Stomach (tissue), 19 donors: Measurements from ENCODE around the gene NREP. TPM values are rescaled to one million over a fixed set of nuclear protein-coding genes. Genes with fewer than 3 reads are reported as not detected.

Source experiments
- DNase-seq, 2 donors: peaks; one replicate each; pipeline versions ENCODE4 v3.0.0 to v3.0.0-alpha.2; 2013 to 2019
- H3K27ac ChIP-seq, 5 donors: fragments of 200-600 bp in 4 of 5; sonication (generic) in 4 of 5; one replicate each; pipeline ENCODE4 v1.5.1; 2013 to 2019; ENCODE audit warnings: mild to moderate bottlenecking in 1 of 5, moderate library complexity in 1 of 5
- H3K27me3 ChIP-seq, 3 donors: fragments of 200-600 bp; sonication (generic); one replicate each; pipeline ENCODE4 v1.5.1; 2017 to 2019; ENCODE audit warnings: mixed run types in 1 of 3
- H3K36me3 ChIP-seq, 4 donors: fragments of 200-600 bp; sonication (generic); 1 replicate in 3 of 4; 2 replicates in 1 of 4; pipeline ENCODE4 v1.5.1; 2016 to 2019
- H3K4me1 ChIP-seq, 4 donors: fragments of 200-600 bp; sonication (generic); one replicate each; pipeline ENCODE4 v1.5.1; 2016 to 2019
- H3K4me3 ChIP-seq, 4 donors: fragments of 200-600 bp; sonication (generic) in 3 of 4; one replicate each; pipeline ENCODE4 v1.5.1; 2016 to 2019; ENCODE audit warnings: mild to moderate bottlenecking in 1 of 4
- H3K9me3 ChIP-seq, 4 donors: fragments of 200-600 bp; sonication (generic); one replicate each; pipeline ENCODE4 v1.5.1; 2016 to 2019
- EP300 ChIP-seq: sonication (generic); formaldehyde crosslinking; IDR thresholded peaks from one replicate; pipeline ENCODE4 v1.6.1; 2017; ENCODE audit warnings: antibody characterized with exemption
- POLR2A ChIP-seq, 4 donors: fragments of 450-650 bp; IDR thresholded peaks; one replicate each; pipeline ENCODE4 v1.6.1; 2016; ENCODE audit warnings: antibody characterized with exemption in 4 of 4, control low read depth in 2 of 4, mild to moderate bottlenecking in 1 of 4, moderate library complexity in 1 of 4
- POLR2AphosphoS5 ChIP-seq, 3 donors: sonication (generic); formaldehyde crosslinking; IDR thresholded peaks; one replicate each; pipeline ENCODE4 v1.6.1; 2016; ENCODE audit warnings: antibody characterized with exemption in 3 of 3
- WGBS, 5 donors: extraction: QIAGEN DNeasy Blood & Tissue Kit in 3 of 5; methylation state at CpG; one replicate each; pipeline versions ENCODE4 v1.1.5 to v1.1.7; 2013 to 2018; 5-methylcytosine and 5-hydroxymethylcytosine counted together
- intact Hi-C: fragments of 100-400 bp; cut with DNase I; formaldehyde crosslinking; loops from one replicate; pipeline ENCODE4 v1.15.1; 2023; ENCODE audit warnings: low total_unique reads
- long read RNA-seq, 10 donors: transcript quantifications; one replicate each; lab custom pipeline, GENCODE V29; 2026
- polyA plus RNA-seq, 3 donors: library from polyadenylated mRNA; stranded (reverse); fragments of 200-250 nt; gene quantifications; one replicate each; pipeline ENCODE4 v1.2.3, GENCODE V29; 2013
- total RNA-seq, 5 donors: library from RNA; depleted of rRNA; stranded (reverse); fragments of >200 nt; gene quantifications; one replicate each; pipeline versions ENCODE4 v1.1.0 to v1.2.3, GENCODE V29; 2014 to 2016
- TF ChIP-seq, protein P1 (sequence below), 7 experiments: fragments of 450-650 bp in 4 of 7; fragments of 200-600 bp in 3 of 7; sonication (generic) in 3 of 7; IDR thresholded peaks; one replicate each; pipeline ENCODE4 v1.5.1; 2016 to 2019; ENCODE audit warnings: antibody characterized with exemption in 7 of 7, control low read depth in 2 of 7, mild to moderate bottlenecking in 1 of 7
- donor health status: healthy with polysubstance abuse.
- donor health status: Bipolar disorder and iron deficiency.
- donor health status: healthy.

The NREP gene, protein sequence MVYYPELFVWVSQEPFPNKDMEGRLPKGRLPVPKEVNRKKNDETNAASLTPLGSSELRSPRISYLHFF
- total RNA-seq: 100 to 1,000 TPM in 1 of 5 donors, 10 to 100 TPM in 2, 1 to 10 TPM in 1, under 1 TPM in 1; 0.58 to 155 (median 14.5) TPM
- polyA plus RNA-seq: 10 to 100 TPM in 1 of 3 donors, 1 to 10 TPM in 2; 8.1 to 10.7 (median 9.9) TPM
- long read RNA-seq, donor 1, transcript NREP-202 (5 exons, 2,581 nt): minor isoform, 11 of 36 reads
- long read RNA-seq, donor 1, transcript NREP-201 (4 exons, 2,013 nt): major isoform, 18 of 36 reads
- long read RNA-seq, donor 1, partial matches to known transcripts: 0 of 36 reads
- long read RNA-seq, donor 1, other reads (novel, unspliced or antisense): 0 of 36 reads
- long read RNA-seq, donor 2, transcript NREP-202 (5 exons, 2,581 nt): minor isoform, 24 of 90 reads
- long read RNA-seq, donor 2, transcript NREP-214 (3 exons, 577 nt): minor isoform, 7 of 90 reads
- long read RNA-seq, donor 2, transcript NREP-206 (3 exons, 2,304 nt): minor isoform, 6 of 90 reads
- long read RNA-seq, donor 2, transcript NREP-201 (4 exons, 2,013 nt): major isoform, 36 of 90 reads
- long read RNA-seq, donor 2, partial matches to known transcripts: 7 of 90 reads
- long read RNA-seq, donor 2, other reads (novel, unspliced or antisense): 0 of 90 reads
- long read RNA-seq, donor 3, transcript NREP-202 (5 exons, 2,581 nt): minor isoform, 10 of 43 reads
- long read RNA-seq, donor 3, transcript NREP-201 (4 exons, 2,013 nt): major isoform, 24 of 43 reads
- long read RNA-seq, donor 3, partial matches to known transcripts: 0 of 43 reads
- long read RNA-seq, donor 3, other reads (novel, unspliced or antisense): 0 of 43 reads
- long read RNA-seq, donor 4, transcript NREP-202 (5 exons, 2,581 nt): major isoform, 6 of 8 reads
- long read RNA-seq, donor 4, partial matches to known transcripts: 0 of 8 reads
- long read RNA-seq, donor 4, other reads (novel, unspliced or antisense): 0 of 8 reads
- long read RNA-seq, donor 5, transcript NREP-201 (4 exons, 2,013 nt): major isoform, 58 of 116 reads
- long read RNA-seq, donor 5, transcript NREP-214 (3 exons, 577 nt): minor isoform, 9 of 116 reads
- long read RNA-seq, donor 5, transcript NREP-202 (5 exons, 2,581 nt): minor isoform, 39 of 116 reads
- long read RNA-seq, donor 5, partial matches to known transcripts: 0 of 116 reads
- long read RNA-seq, donor 5, other reads (novel, unspliced or antisense): 0 of 116 reads
- long read RNA-seq, donor 6, transcript NREP-204 (5 exons, 704 nt): minor isoform, 8 of 138 reads
- long read RNA-seq, donor 6, transcript NREP-202 (5 exons, 2,581 nt): minor isoform, 36 of 138 reads
- long read RNA-seq, donor 6, transcript NREP-206 (3 exons, 2,304 nt): minor isoform, 8 of 138 reads
- long read RNA-seq, donor 6, transcript NREP-201 (4 exons, 2,013 nt): major isoform, 62 of 138 reads
- long read RNA-seq, donor 6, partial matches to known transcripts: 5 of 138 reads
- long read RNA-seq, donor 6, other reads (novel, unspliced or antisense): 0 of 138 reads
- long read RNA-seq, donor 7, transcript NREP-202 (5 exons, 2,581 nt): minor isoform, 39 of 133 reads
- long read RNA-seq, donor 7, transcript NREP-201 (4 exons, 2,013 nt): major isoform, 79 of 133 reads
- long read RNA-seq, donor 7, transcript NREP-214 (3 exons, 577 nt): minor isoform, 8 of 133 reads
- long read RNA-seq, donor 7, partial matches to known transcripts: 0 of 133 reads
- long read RNA-seq, donor 7, other reads (novel, unspliced or antisense): 0 of 133 reads
- long read RNA-seq, donor 8, transcript NREP-214 (3 exons, 577 nt): minor isoform, 5 of 59 reads
- long read RNA-seq, donor 8, transcript NREP-202 (5 exons, 2,581 nt): minor isoform, 16 of 59 reads
- long read RNA-seq, donor 8, transcript NREP-201 (4 exons, 2,013 nt): major isoform, 27 of 59 reads
- long read RNA-seq, donor 8, partial matches to known transcripts: 0 of 59 reads
- long read RNA-seq, donor 8, other reads (novel, unspliced or antisense): 0 of 59 reads
- long read RNA-seq, donor 9, transcript NREP-214 (3 exons, 577 nt): minor isoform, 5 of 77 reads
- long read RNA-seq, donor 9, transcript NREP-201 (4 exons, 2,013 nt): major isoform, 44 of 77 reads
- long read RNA-seq, donor 9, transcript NREP-202 (5 exons, 2,581 nt): minor isoform, 18 of 77 reads
- long read RNA-seq, donor 9, partial matches to known transcripts: 0 of 77 reads
- long read RNA-seq, donor 9, other reads (novel, unspliced or antisense): 0 of 77 reads
- long read RNA-seq, donor 10, transcript NREP-201 (4 exons, 2,013 nt): major isoform, 23 of 45 reads
- long read RNA-seq, donor 10, transcript NREP-214 (3 exons, 577 nt): minor isoform, 8 of 45 reads
- long read RNA-seq, donor 10, transcript NREP-202 (5 exons, 2,581 nt): minor isoform, 9 of 45 reads
- long read RNA-seq, donor 10, partial matches to known transcripts: 0 of 45 reads
- long read RNA-seq, donor 10, other reads (novel, unspliced or antisense): 0 of 45 reads

DNA sequence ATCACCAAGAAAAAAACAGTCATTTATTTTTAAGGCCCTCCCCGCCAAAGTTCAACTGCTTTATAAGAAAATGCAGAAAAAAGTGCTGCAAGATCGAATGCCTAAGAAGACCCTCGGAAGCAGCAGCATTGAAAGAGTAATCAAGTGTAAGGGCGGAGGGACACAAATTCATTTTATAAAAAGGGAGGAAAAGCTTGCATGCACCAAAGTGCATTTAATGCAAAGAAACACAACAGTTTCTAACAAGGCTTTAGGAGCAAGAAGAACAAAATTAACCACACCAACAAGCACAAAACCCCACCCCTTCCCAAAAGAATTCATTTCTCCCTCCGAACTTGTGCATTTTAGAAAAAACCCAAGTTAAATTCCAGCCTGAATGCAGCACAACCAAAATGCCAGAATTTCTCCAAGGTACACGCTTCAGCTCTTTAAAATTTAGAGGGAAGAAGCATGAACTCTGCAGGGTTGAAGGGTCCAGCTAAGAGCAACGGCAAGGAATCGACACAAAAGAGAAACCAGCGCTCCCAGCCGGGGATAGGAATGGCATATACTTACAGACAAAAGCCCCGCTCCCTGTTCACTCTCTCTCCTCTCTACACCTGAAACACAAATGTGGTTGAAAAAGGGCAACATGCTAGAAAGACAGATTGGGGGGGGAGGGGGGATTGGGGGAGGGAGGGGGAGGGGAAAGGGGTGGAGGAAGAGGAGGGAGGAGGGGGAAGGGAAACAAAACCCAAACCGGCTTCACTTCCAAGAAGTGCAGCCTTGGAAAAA is at the start of gene NREP:
Gene NREP, minus strand, starts transcription at position 614 of the 774 bp plus-strand sequence. CDS start 1,422 bp downstream, outside the sequence.
- no peaks in the 10 kb centered on the region for H3K27me3 ChIP-seq
- 2 to 4% (median 3%) methylated on average over 12 of the region's 12 CpGs for WGBS, 5 donors
- H3K4me3 ChIP-seq: peak within 1 kb of the TSS; percentile 56 to 59 (median 56)
- TF ChIP-seq, protein P1, sequence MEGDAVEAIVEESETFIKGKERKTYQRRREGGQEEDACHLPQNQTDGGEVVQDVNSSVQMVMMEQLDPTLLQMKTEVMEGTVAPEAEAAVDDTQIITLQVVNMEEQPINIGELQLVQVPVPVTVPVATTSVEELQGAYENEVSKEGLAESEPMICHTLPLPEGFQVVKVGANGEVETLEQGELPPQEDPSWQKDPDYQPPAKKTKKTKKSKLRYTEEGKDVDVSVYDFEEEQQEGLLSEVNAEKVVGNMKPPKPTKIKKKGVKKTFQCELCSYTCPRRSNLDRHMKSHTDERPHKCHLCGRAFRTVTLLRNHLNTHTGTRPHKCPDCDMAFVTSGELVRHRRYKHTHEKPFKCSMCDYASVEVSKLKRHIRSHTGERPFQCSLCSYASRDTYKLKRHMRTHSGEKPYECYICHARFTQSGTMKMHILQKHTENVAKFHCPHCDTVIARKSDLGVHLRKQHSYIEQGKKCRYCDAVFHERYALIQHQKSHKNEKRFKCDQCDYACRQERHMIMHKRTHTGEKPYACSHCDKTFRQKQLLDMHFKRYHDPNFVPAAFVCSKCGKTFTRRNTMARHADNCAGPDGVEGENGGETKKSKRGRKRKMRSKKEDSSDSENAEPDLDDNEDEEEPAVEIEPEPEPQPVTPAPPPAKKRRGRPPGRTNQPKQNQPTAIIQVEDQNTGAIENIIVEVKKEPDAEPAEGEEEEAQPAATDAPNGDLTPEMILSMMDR (IDR thresholded peaks at IDR 0.05): no peak
- no peak for TF ChIP-seq POLR2A (IDR thresholded peaks at IDR 0.05)
- no peak for TF ChIP-seq POLR2AphosphoS5 (IDR thresholded peaks at IDR 0.05)
- TF ChIP-seq EP300: no peak
- no peaks in the 10 kb centered on the region for H3K9me3 ChIP-seq
- H3K36me3 ChIP-seq: no peaks in the 10 kb centered on the region
- DNase-seq: peak; percentile 39 to 54
- peaks cover 0 to 43% (median 26%) of the 10 kb centered on the region in 4 donors for H3K4me1 ChIP-seq
- intact Hi-C loops: no loop called here
- peak within 1 kb of the TSS; percentile 87 to 94 (median 91) for H3K27ac ChIP-seq

DNA sequence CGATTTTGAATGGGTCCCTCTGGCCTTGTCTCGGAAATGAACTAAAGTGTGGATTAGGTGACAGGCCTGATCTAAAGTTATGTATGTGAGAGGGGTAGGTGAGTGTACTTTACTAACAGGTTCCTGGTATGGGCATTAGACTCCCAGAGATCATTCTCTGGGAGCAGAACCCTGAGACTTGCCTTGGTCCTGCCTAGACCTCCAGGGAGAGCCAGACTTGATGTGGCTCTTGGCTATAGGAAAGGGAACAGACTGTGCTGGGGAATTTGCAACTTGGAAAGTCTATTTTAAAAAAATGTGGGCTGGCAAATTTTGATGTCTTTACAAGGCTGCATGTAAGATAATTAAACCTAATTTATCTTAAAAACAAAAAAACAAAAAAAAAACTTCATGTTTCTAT is 49.8 kb upstream of the NREP start:
- no peak for DNase-seq
- Histone ChIP-seq H3K9me3 (no peaks in the 10 kb centered on the region), H3K27ac (no peak overlapping the region), H3K4me3 (no peak overlapping the region), H3K4me1 (peaks cover 0 to 7% (median 2%) of the 10 kb centered on the region in 4 donors), H3K36me3 (no peaks in the 10 kb centered on the region), H3K27me3 (no peaks in the 10 kb centered on the region)
- 78 to 93% (median 88%) methylated on average over 2 of the region's 2 CpGs for WGBS, 5 donors
- intact Hi-C loops: no loop called here
- TF ChIP-seq POLR2AphosphoS5 (IDR thresholded peaks at IDR 0.05): no peak
- no peak for TF ChIP-seq POLR2A (IDR thresholded peaks at IDR 0.05)
- TF ChIP-seq, protein P1 (IDR thresholded peaks at IDR 0.05): no peak
- no peak for TF ChIP-seq EP300

DNA sequence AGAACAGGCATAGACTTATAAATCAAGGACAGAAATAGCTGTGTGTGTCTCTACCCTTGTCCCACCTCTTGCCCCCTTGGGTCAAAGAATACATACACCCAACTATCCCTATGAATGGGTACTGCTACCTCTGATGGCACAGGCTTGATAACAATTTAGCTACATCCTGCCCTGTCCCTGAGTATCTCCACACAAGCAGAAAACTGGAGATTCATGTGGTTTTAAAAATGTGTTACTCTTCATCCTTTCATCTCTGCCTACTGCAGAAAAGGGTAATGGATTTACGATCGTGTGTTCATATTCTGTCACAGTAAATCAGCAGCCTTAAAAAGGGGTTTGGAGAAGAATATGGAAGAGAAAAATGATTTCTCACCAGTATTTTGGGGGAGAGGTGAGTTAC is 49.2 kb upstream of the NREP start:
- Histone ChIP-seq H3K27me3 (no peaks in the 10 kb centered on the region), H3K9me3 (no peaks in the 10 kb centered on the region), H3K4me3 (no peak overlapping the region), H3K36me3 (no peaks in the 10 kb centered on the region), H3K4me1 (peaks cover 0 to 7% (median 2%) of the 10 kb centered on the region in 4 donors), H3K27ac (no peak overlapping the region)
- TF ChIP-seq POLR2A (IDR thresholded peaks at IDR 0.05) (no peak), POLR2AphosphoS5 (IDR thresholded peaks at IDR 0.05) (no peak)
- TF ChIP-seq, protein P1 (IDR thresholded peaks at IDR 0.05): no peak
- 81 to 95% (median 90%) methylated on average over 2 of the region's 2 CpGs for WGBS, 5 donors
- intact Hi-C loops: no loop called here
- no peak for DNase-seq
